Small intestine (tissue), 7 donors: ENCODE measurements around the gene SMIM38. TPM values are rescaled to one million over a fixed set of nuclear protein-coding genes. Genes with fewer than 3 reads are reported as not detected.
"Not testable (repeated sequence)": the region's sequence is repeated elsewhere in the genome, so short reads cannot be mapped to it uniquely, and the experiment has no call there.

Source experiments
- DNase-seq, 2 donors: peaks; one replicate each; pipeline versions ENCODE4 v3.0.0 to v3.0.0-alpha.2; 2013
- FAIRE-seq: peaks from 2 replicates; lab custom pipeline; 2012; peaks lifted over from hg19 to GRCh38; lab: Jason Lieb, UNC
- H3K27ac ChIP-seq, 3 donors: one replicate each; pipeline ENCODE4 v1.5.1; 2013; ENCODE audit warnings: low read length in 2 of 3, mild to moderate bottlenecking in 2 of 3, control low read depth in 1 of 3, inconsistent platforms in 1 of 3, low read depth in 1 of 3, moderate library complexity in 1 of 3
- H3K27me3 ChIP-seq, 3 donors: one replicate each; pipeline ENCODE4 v1.6.1; 2013; ENCODE audit warnings: low read length in 3 of 3, inconsistent platforms in 1 of 3; ENCODE audit not compliant: control insufficient read depth in 3 of 3, insufficient read depth in 3 of 3
- H3K36me3 ChIP-seq, 3 donors: one replicate each; pipeline ENCODE4 v1.6.1; 2013; ENCODE audit warnings: low read length in 3 of 3, inconsistent platforms in 1 of 3, low read depth in 1 of 3, mild to moderate bottlenecking in 1 of 3, moderate library complexity in 1 of 3; ENCODE audit not compliant: control insufficient read depth in 3 of 3, insufficient read depth in 2 of 3
- H3K4me1 ChIP-seq, 3 donors: one replicate each; pipeline ENCODE4 v1.6.1; 2013; ENCODE audit warnings: low read length in 2 of 3, inconsistent platforms in 1 of 3, low read depth in 1 of 3, mild to moderate bottlenecking in 1 of 3, moderate library complexity in 1 of 3; ENCODE audit not compliant: control insufficient read depth in 3 of 3, insufficient read depth in 2 of 3
- H3K4me3 ChIP-seq, 3 donors: one replicate each; pipeline ENCODE4 v1.5.1; 2013; ENCODE audit warnings: low read length in 3 of 3, control low read depth in 1 of 3, inconsistent platforms in 1 of 3, low read depth in 1 of 3, mild to moderate bottlenecking in 1 of 3, moderate library complexity in 1 of 3
- H3K9me3 ChIP-seq, 2 donors: one replicate each; pipeline ENCODE4 v1.6.1; 2013; ENCODE audit warnings: low read depth in 1 of 2, low read length in 1 of 2; ENCODE audit not compliant: control insufficient read depth in 2 of 2, insufficient read depth in 1 of 2
- WGBS, 3 donors: extraction: QIAGEN DNeasy Blood & Tissue Kit; methylation state at CpG; one replicate each; pipeline ENCODE4 v1.1.7; 2013; 5-methylcytosine and 5-hydroxymethylcytosine counted together
- polyA plus RNA-seq, 4 donors: library from polyadenylated mRNA; stranded (reverse) in 3 of 4; unstranded in 1 of 4; fragments of 200-250 nt in 3 of 4; fragments of 120-200 nt in 1 of 4; gene quantifications; one replicate each; pipeline versions ENCODE4 v1.2.1 to v1.2.3, GENCODE V29; 2013
- donor health status: healthy with polysubstance abuse.
- donor health status: control.
- donor health status: control.
- donor health status: Bipolar disorder and iron deficiency.
- donor health status: healthy.

The SMIM38 gene
- polyA plus RNA-seq, 4 donors: 0.09 to 0.24 TPM; not detected in 2

GRCh38 chr11:69148377-69148762 lies 7.4 kb upstream of the SMIM38 start:
- Histone ChIP-seq H3K27me3 (peaks cover 0 to 4% (median 0%) of the 10 kb centered on the region in 3 donors), H3K27ac (no peak overlapping the region), H3K36me3 (peaks cover 0 to 14% (median 0%) of the 10 kb centered on the region in 3 donors), H3K4me1 (no peaks in the 10 kb centered on the region), H3K4me3 (no peak overlapping the region), H3K9me3 (peaks cover 0 to 21% of the 10 kb centered on the region in 2 donors)
- FAIRE-seq: no peak
- 95 to 96% (median 95%) methylated on average over 13 of the region's 13 CpGs for WGBS, 3 donors
- DNase-seq: no peak

GRCh38 chr11:69148806-69149205 lies 6.9 kb upstream of the SMIM38 start:
- no peaks in the 10 kb centered on the region for H3K4me1 ChIP-seq
- FAIRE-seq (no peak), DNase-seq (no peak)
- peaks cover 0 to 4% (median 0%) of the 10 kb centered on the region in 3 donors for H3K27me3 ChIP-seq
- 80 to 88% (median 86%) methylated on average over 9 of the region's 9 CpGs for WGBS, 3 donors
- H3K36me3 ChIP-seq: peaks cover 0 to 14% (median 0%) of the 10 kb centered on the region in 3 donors
- H3K4me3 ChIP-seq: no peak overlapping the region
- H3K9me3 ChIP-seq: peaks cover 0 to 21% of the 10 kb centered on the region in 2 donors
- H3K27ac ChIP-seq: no peak overlapping the region

- Histone ChIP-seq H3K36me3 (peaks cover 0 to 14% (median 0%) of the 10 kb centered on the region in 3 donors), H3K9me3 (peaks cover 0 to 21% of the 10 kb centered on the region in 2 donors)
- not testable (repeated sequence) for H3K4me3 ChIP-seq, H3K4me1 ChIP-seq, H3K27me3 ChIP-seq, H3K27ac ChIP-seq, DNase-seq, FAIRE-seq
- WGBS, 3 donors: 84 to 91% (median 89%) methylated on average over 11 of the region's 11 CpGs
Measured at GRCh38 chr11:69149338-69150045, 6.2 kb upstream of the SMIM38 start.

DNA sequence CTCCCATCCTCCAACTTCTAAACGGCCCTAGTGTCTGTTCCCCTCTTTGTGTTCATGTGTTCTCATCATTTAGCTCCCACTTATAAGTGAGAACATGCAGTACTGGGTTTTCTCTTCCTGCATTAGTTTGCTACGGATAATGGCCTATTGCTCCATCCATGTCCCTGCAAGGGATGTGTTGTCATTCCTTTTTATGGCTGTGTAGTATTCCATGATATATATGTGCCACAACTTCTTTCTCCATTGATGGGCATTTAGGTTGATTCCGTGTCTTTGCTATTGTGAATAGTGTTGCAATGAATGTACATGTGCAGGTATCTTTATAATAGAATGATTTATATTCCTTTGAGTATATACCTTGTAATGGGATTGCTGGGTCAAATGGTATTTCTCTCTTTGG lies 5.6 kb upstream of the SMIM38 start:
- FAIRE-seq: no peak
- Histone ChIP-seq H3K9me3 (peaks cover 0 to 21% of the 10 kb centered on the region in 2 donors), H3K4me1 (no peaks in the 10 kb centered on the region), H3K4me3 (no peak overlapping the region), H3K36me3 (peaks cover 0 to 12% (median 0%) of the 10 kb centered on the region in 3 donors), H3K27ac (no peak overlapping the region), H3K27me3 (peaks cover 0 to 4% (median 0%) of the 10 kb centered on the region in 3 donors)
- WGBS, 3 donors: 82 to 89% (median 89%) methylated on average over 3 of the region's 3 CpGs
- no peak for DNase-seq

DNA sequence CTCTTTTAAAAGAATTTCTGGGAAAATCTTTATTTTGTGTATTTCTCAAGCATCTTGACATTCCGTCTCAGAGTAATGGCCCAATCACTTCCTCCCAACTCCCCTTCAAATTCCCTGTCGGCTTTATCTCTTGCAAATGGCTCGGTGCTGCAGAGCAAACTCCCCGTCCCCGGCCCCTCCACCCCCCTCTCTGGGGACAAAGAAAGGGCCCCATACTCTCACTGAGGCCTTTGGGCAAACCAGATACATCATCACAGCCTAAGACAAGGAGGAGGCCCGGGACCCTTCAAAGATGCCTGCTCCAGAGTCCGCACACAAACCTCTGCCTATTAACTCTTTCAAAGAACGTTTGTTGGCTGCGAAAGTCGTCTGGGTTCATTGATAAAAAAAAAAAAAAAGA lies 3.9 kb upstream of the SMIM38 start:
- Histone ChIP-seq H3K4me3 (no peak overlapping the region), H3K9me3 (peaks cover 0 to 9% of the 10 kb centered on the region in 2 donors), H3K27me3 (peaks cover 0 to 4% (median 0%) of the 10 kb centered on the region in 3 donors), H3K4me1 (peaks cover 0 to 7% (median 0%) of the 10 kb centered on the region in 3 donors), H3K36me3 (peaks cover 0 to 21% (median 0%) of the 10 kb centered on the region in 3 donors), H3K27ac (no peak overlapping the region)
- FAIRE-seq (no peak), DNase-seq (no peak)
- 65 to 74% (median 74%) methylated on average over 10 of the region's 10 CpGs for WGBS, 3 donors

DNA sequence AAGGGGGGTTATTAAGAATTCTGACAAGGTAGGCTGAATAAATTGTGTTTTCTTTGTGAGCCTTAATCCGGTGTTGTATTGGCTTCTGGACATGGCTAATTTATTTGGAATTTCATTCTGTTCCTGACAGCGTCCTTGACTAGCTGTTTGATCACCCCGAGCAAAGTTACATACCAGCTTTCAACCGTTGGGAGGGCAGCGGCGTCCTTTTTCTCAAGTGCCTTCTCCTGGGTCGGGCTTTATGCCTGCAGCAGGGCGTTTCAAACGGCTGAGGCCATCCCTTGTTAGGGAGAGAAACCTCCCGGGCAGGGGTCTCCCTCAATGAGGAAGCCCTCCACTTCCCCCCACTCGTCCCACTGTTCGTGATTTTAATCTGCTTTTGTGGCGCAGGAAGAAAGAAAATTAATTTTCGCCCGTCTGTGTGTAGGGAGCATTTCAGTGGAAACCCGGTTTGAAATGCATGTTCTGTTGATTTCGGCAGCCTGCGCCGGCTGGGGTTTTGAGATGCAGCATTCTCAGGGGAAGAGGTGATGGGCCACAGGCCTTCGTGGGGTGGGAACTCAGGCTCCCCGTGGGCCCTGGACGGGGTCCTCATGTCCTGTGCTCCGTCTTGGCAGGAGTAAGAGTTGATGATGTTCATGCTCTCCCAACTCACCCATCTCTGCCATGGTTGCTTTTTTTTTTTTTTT lies 2.9 kb upstream of the SMIM38 start:
- no peak overlapping the region for H3K27ac ChIP-seq
- H3K4me1 ChIP-seq: peaks cover 0 to 17% (median 0%) of the 10 kb centered on the region in 3 donors
- FAIRE-seq: no peak
- WGBS, 3 donors: 75 to 80% (median 77%) methylated on average over 23 of the region's 23 CpGs
- H3K27me3 ChIP-seq: peaks cover 0 to 4% (median 0%) of the 10 kb centered on the region in 3 donors
- H3K9me3 ChIP-seq: no peaks in the 10 kb centered on the region
- H3K4me3 ChIP-seq: no peak overlapping the region
- no peak for DNase-seq
- H3K36me3 ChIP-seq: peaks cover 0 to 19% (median 0%) of the 10 kb centered on the region in 3 donors

DNA sequence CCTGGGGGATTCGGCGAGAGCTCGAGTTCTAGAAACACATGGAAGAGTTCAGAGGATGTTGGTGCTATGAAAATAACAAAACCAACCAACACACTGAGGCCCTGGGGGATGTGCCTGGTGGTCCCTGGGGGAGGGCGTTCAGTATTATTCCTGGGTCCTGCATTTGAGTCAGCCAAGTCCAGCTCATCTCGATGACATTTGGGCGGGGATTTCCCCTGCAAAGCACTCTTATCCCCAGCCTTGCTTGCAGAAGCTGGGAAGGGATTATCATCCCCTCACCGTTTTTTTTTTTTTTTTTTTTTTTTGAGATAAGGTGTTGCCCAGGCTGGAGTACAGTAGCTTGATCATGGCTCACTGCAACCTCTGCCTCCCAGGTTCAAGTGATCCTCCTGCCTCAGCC lies 2.1 kb upstream of the SMIM38 start:
- WGBS, 3 donors: 64 to 69% (median 68%) methylated on average over 7 of the region's 7 CpGs
- H3K4me3 ChIP-seq: no peak overlapping the region
- H3K27ac ChIP-seq: no peak overlapping the region
- FAIRE-seq: no peak
- peaks cover 0 to 23% (median 0%) of the 10 kb centered on the region in 3 donors for H3K36me3 ChIP-seq
- H3K4me1 ChIP-seq: peaks cover 0 to 20% (median 0%) of the 10 kb centered on the region in 3 donors
- no peak for DNase-seq
- H3K9me3 ChIP-seq: no peaks in the 10 kb centered on the region
- peaks cover 0 to 4% (median 0%) of the 10 kb centered on the region in 3 donors for H3K27me3 ChIP-seq

- no peak overlapping the region for H3K4me3 ChIP-seq
- no peak overlapping the region for H3K27ac ChIP-seq
Measured at GRCh38 chr11:69154211-69154913, 1.4 kb upstream of the SMIM38 start.

More at GRCh38 chr11:69154211-69154913, 1.4 kb upstream of the SMIM38 start:
- Histone ChIP-seq H3K27me3 (peaks cover 0 to 4% (median 0%) of the 10 kb centered on the region in 3 donors), H3K36me3 (peaks cover 0 to 24% (median 0%) of the 10 kb centered on the region in 3 donors), H3K4me1 (peaks cover 0 to 20% (median 0%) of the 10 kb centered on the region in 3 donors), H3K9me3 (no peaks in the 10 kb centered on the region)
- DNase-seq: no peak
- WGBS, 3 donors: 87 to 93% (median 90%) methylated on average over 21 of the region's 21 CpGs
- no peak for FAIRE-seq
